Measurements from ENCODE around the gene TRAK2.
"Not testable (repeated sequence)": the region's sequence is repeated elsewhere in the genome, so short reads cannot be mapped to it uniquely, and the experiment has no call there.

Gene TRAK2

GRCh38 chr2:201451292-201452057 lies at the start of gene TRAK2, which contains the start of gene STRADB:
Gene TRAK2, minus strand, starts transcription at chr2:201451458. Its CDS starts 30,951 bp downstream, at chr2:201420507.
Gene STRADB, plus strand, starts transcription at chr2:201451740. Its CDS starts 3,101 bp downstream, at chr2:201454841.
- DNase-seq (ENCODE audit: extremely low read depth, low read depth): peak; percentile 88
- TF ChIP-seq CTCF (IDR thresholded peaks at IDR 0.05; ENCODE audit: low read depth, low read length): peak; percentile 10

GRCh38 chr2:201500534-201500933 lies 49.3 kb upstream of the TRAK2 start:
- no peak for TF ChIP-seq CTCF (IDR thresholded peaks at IDR 0.05; ENCODE audit: low read depth, low read length)
- DNase-seq (ENCODE audit: extremely low read depth, low read depth): no peak

- DNase-seq (ENCODE audit: extremely low read depth, low read depth): no peak
- no peak for TF ChIP-seq CTCF (IDR thresholded peaks at IDR 0.05; ENCODE audit: low read depth, low read length)
Observed at GRCh38 chr2:201496785-201497184, 45.5 kb upstream of the TRAK2 start.

GRCh38 chr2:201490291-201490690 lies 39.0 kb upstream of the TRAK2 start:
- no peak for TF ChIP-seq CTCF (IDR thresholded peaks at IDR 0.05; ENCODE audit: low read depth, low read length)
- DNase-seq (ENCODE audit: extremely low read depth, low read depth): no peak

GRCh38 chr2:201484805-201485204 lies 33.5 kb upstream of the TRAK2 start:
- no peak for TF ChIP-seq CTCF (IDR thresholded peaks at IDR 0.05; ENCODE audit: low read depth, low read length)
- peak; percentile 32 for DNase-seq (ENCODE audit: extremely low read depth, low read depth)

- not testable (repeated sequence) for DNase-seq (ENCODE audit: extremely low read depth, low read depth)
Observed at GRCh38 chr2:201483758-201484157, 32.5 kb upstream of the TRAK2 start.

GRCh38 chr2:201483342-201483741 lies 32.1 kb upstream of the TRAK2 start:
- no peak for DNase-seq (ENCODE audit: extremely low read depth, low read depth)
- no peak for TF ChIP-seq CTCF (IDR thresholded peaks at IDR 0.05; ENCODE audit: low read depth, low read length)

- TF ChIP-seq CTCF (IDR thresholded peaks at IDR 0.05; ENCODE audit: low read depth, low read length): no peak
- no peak for DNase-seq (ENCODE audit: extremely low read depth, low read depth)
Observed at GRCh38 chr2:201482543-201482942, 31.3 kb upstream of the TRAK2 start.

Measured in AG09319 (cell line).